GM12864 (cell line): Measurements from ENCODE around the gene TBXA2R.
"Not testable (repeated sequence)": the region's sequence is repeated elsewhere in the genome, so short reads cannot be mapped to it uniquely, and the experiment has no call there.

Experiments used
- DNase-seq: peaks from one replicate; pipeline ENCODE4 v3.0.0-alpha.2; 2011; ENCODE audit warnings: low read depth
- H3K4me3 ChIP-seq: 2 replicates; pipeline ENCODE4 v1.5.1; 2011; ENCODE audit warnings: mild to moderate bottlenecking, low read depth, low read length, control low read depth
- TF ChIP-seq, protein P1 (sequence below): IDR thresholded peaks from 2 replicates; pipeline ENCODE4 v1.5.1; 2011; ENCODE audit warnings: low read depth, mild to moderate bottlenecking, moderate library complexity, low read length, control low read depth, inconsistent platforms; ENCODE audit errors: missing control alignments

The TBXA2R gene

GRCh38 chr19:3586127-3586626 lies 20.5 kb downstream of the TBXA2R start:
- H3K4me3 ChIP-seq = no peak overlapping the region
- TF ChIP-seq, protein P1, sequence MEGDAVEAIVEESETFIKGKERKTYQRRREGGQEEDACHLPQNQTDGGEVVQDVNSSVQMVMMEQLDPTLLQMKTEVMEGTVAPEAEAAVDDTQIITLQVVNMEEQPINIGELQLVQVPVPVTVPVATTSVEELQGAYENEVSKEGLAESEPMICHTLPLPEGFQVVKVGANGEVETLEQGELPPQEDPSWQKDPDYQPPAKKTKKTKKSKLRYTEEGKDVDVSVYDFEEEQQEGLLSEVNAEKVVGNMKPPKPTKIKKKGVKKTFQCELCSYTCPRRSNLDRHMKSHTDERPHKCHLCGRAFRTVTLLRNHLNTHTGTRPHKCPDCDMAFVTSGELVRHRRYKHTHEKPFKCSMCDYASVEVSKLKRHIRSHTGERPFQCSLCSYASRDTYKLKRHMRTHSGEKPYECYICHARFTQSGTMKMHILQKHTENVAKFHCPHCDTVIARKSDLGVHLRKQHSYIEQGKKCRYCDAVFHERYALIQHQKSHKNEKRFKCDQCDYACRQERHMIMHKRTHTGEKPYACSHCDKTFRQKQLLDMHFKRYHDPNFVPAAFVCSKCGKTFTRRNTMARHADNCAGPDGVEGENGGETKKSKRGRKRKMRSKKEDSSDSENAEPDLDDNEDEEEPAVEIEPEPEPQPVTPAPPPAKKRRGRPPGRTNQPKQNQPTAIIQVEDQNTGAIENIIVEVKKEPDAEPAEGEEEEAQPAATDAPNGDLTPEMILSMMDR = peak; percentile 50
- no peak for DNase-seq

- TF ChIP-seq, protein P1 = no peak
- H3K4me3 ChIP-seq = no peak within 1 kb of the TSS
- DNase-seq = no peak
Measured at GRCh38 chr19:3585301-3586126, 21.2 kb downstream of the TBXA2R start, which contains the start of gene GIPC3. GIPC3 (plus strand) TSS chr19:3585478; CDS start chr19:3585598, 120 bp downstream.

- not testable (repeated sequence) for H3K4me3 ChIP-seq, DNase-seq
Measured at GRCh38 chr19:3584036-3584802, 22.5 kb downstream of the TBXA2R start.

DNA sequence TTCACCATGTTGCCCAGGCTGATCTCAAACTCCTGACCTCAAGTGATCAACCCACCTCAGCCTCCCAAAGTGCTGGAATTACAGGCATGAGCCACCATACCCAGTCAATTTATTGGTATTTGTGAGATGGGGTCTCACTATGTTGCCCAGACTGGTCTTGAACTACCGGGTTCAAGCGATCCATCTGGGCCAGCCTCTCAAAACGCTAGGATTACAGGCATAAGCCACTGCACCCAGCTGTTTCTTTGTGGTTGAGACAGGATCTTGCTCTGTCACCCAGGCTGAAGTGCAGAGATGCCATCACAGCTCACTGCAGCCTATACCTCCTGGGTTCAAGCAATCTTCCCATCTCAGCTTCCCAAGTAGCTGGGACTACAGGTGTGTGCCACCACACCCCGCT lies 24.9 kb downstream of the TBXA2R start:
- not testable (repeated sequence) for DNase-seq, H3K4me3 ChIP-seq

GRCh38 chr19:3580156-3580934 lies 26.3 kb downstream of the TBXA2R start:
- H3K4me3 ChIP-seq = no peak overlapping the region
- TF ChIP-seq, protein P1 = no peak
- DNase-seq = no peak

DNA sequence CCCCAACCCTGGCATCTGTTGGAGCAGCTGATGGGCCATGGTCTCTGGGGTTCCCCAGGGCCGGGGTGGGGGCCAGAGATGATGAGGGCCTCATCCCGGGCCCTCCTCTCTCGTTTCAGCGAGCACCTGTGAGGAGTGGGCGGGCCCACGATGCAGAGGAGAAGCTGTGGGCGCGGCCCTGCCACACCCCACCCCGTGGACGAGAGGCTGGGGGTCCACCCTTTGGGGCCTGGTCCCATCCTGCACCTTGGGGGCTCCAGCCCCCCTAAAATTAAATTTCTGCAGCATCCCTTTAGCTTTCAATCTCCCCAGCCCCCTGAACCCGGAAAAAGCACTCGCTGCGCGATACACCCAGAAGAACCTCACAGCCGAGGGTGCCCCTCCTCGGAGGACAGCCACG lies 28.3 kb downstream of the TBXA2R start:
- DNase-seq = no peak

DNA sequence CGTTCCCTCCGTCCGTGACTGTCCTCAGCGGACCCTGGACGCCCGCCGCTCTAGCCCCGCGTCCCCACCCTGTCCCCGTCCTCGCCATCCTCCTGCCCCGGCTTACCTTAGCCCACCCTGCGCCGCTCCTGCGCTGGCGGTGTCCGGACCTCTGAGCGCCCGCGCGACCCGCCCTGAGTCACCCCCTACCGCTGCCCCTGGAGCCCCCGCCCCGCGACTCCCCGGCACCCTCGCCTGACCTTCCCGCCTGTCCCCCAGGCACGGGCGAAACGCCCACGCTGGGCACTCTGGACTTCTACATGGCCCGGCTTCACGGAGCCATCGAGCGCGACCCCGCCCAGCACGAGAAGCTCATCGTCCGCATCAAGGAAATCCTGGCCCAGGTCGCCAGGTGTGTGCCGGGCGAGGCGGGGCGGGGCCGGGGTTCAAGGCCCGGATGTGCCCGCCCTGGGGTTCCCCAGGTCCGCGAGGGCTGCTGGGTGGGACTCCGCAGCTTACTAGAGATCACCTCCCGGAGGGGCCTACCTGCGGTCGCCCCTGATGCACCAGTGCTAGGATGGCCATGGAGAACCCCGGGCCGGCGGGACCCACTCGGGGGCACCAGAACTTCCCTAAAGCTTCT lies 28.8 kb downstream of the TBXA2R start:
- no peak overlapping the region for H3K4me3 ChIP-seq
- TF ChIP-seq, protein P1 = no peak
- no peak for DNase-seq

More for the DNA sequence above, 28.3 kb downstream of the TBXA2R start:
- TF ChIP-seq, protein P1 = no peak
- H3K4me3 ChIP-seq = no peak overlapping the region
